GM18909 (cell line): ENCODE measurements around the gene GPR35.

Experiments used
- ATAC-seq: cut with Tn5 transposase; IDR thresholded peaks from one replicate; pipeline ENCODE4 v1.9.1; 2021; ENCODE audit warnings: mild to moderate bottlenecking; ENCODE audit not compliant: unreplicated experiment, poor library complexity

GPR35 gene

GRCh38 chr2:240622060-240622411 lies 3.2 kb upstream of the GPR35 start:
- ATAC-seq = no peak

GRCh38 chr2:240622531-240623235 lies 2.6 kb upstream of the GPR35 start:
- no peak for ATAC-seq

- no peak for ATAC-seq
Observed at GRCh38 chr2:240623531-240624010, 1.7 kb upstream of the GPR35 start.

GRCh38 chr2:240624011-240624949 lies 1.0 kb upstream of the GPR35 start:
- no peak for ATAC-seq

- ATAC-seq = no peak
Observed at GRCh38 chr2:240626531-240627300, 1.4 kb downstream of the GPR35 start.

DNA sequence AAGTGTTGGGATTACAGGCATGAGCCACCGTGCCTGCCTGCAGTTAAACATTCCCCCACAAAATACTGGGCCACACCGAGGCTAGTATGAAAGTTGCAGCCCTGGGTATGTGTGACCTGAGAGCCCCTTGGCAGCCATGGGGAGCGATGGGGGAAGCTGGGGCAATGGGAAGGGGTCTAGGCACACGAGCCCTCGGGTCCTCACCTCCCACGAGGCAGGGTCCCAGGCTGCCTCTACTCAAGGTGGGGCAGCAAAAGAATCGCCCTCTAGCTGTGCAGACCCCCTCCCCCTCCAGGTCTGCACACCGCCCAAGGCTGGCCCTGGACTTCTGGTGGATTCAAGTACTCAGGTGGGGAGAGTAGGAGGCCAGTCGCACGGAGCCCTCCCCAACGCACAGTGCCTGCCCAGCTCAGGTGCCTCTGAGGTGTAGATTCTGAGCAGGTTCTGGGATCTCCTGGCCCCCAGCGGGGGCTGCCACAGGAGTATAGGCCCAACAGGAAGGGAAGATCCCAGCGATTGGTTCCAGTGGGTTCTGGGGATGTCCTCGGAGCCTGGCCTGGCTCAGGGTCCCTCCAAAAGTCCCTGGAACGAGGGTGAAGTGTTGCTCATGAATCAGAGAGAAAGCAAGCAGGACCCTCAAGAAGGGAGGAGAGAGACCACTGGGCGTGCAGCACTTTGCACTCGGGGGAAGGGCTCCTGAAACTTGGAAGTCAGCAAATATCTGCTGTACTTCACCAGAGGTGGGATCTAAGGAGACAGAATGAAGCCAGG lies 2.6 kb downstream of the GPR35 start:
- no peak for ATAC-seq

- ATAC-seq = no peak
Observed at GRCh38 chr2:240628507-240628807, 3.2 kb downstream of the GPR35 start.

GRCh38 chr2:240628808-240629618 lies 3.7 kb downstream of the GPR35 start:
- no peak for ATAC-seq

DNA sequence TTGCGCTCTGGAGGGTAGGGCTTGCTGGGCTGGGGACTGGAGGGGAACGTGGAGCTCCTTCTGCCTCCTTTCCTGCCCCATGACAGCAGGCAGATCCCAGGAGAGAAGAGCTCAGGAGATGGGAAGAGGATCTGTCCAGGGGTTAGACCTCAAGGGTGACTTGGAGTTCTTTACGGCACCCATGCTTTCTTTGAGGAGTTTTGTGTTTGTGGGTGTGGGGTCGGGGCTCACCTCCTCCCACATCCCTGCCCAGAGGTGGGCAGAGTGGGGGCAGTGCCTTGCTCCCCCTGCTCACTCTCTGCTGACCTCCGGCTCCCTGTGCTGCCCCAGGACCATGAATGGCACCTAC lies 4.3 kb downstream of the GPR35 start:
- ATAC-seq = no peak

GRCh38 chr2:240629968-240630770 lies 4.9 kb downstream of the GPR35 start:
- no peak for ATAC-seq

DNA sequence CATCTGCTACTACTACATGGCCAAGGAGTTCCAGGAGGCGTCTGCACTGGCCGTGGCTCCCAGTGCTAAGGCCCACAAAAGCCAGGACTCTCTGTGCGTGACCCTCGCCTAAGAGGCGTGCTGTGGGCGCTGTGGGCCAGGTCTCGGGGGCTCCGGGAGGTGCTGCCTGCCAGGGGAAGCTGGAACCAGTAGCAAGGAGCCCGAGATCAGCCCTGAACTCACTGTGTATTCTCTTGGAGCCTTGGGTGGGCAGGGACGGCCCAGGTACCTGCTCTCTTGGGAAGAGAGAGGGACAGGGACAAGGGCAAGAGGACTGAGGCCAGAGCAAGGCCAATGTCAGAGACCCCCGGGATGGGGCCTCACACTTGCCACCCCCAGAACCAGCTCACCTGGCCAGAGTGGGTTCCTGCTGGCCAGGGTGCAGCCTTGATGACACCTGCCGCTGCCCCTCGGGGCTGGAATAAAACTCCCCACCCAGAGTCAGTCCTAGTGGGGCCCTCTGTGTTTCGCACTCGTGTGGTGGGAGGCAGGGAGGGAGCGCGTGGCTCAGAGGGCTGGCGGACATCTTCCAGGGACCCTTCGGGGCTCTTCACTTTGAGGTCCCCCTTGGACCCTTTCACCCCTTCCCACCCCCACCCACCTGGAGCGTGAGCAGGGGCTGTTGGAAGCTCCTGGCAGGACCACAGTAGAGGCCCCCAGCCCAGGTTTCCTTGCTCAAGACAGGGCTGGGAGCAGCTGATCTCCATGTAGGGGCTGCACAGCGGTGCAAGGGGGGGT lies 5.7 kb downstream of the GPR35 start:
- ATAC-seq = no peak

GRCh38 chr2:240631548-240632305 lies 6.4 kb downstream of the GPR35 start:
- ATAC-seq = no peak

DNA sequence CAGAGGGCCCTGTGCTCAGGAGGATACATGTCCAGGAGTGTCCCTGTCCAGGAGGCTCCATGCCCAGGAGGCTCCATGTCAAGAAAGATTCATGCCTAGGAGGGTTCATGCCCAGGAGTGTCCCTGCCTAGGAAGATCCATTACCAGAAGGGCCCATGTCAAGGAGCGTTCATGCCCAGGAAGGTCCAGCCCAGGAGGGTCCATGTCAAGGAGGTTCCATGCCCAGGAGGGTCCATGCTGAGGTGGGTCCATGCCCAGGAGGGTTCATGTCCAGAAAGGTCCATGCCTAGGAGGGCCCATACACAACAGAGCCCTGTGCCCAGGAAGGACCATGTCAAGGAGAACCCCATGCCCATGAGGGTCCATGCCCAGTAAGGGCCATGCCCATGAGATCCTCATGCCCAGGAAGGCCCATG lies 7.0 kb downstream of the GPR35 start:
- no peak for ATAC-seq

- no peak for ATAC-seq
Observed at GRCh38 chr2:240635121-240635997, 10.1 kb downstream of the GPR35 start.

- ATAC-seq = no peak
Observed at GRCh38 chr2:240635998-240636547, 10.8 kb downstream of the GPR35 start.

- ATAC-seq = no peak
Observed at GRCh38 chr2:240636563-240637115, 11.4 kb downstream of the GPR35 start.
